ENCODE measurements around the gene PRKAR2A.
"Not testable (repeated sequence)": the region's sequence is repeated elsewhere in the genome, so short reads cannot be mapped to it uniquely, and the experiment has no call there.

The PRKAR2A gene

GRCh38 chr3:48776854-48777253, 70.8 kb downstream of the PRKAR2A start:
- TF ChIP-seq ZNF274 (IDR thresholded peaks at IDR 0.05; ENCODE audit: low read depth, low read length) = no peak

GRCh38 chr3:48770192-48770502, 77.5 kb downstream of the PRKAR2A start:
- H3K4me3 ChIP-seq (ENCODE audit: low read length) = no peak overlapping the region
- TF ChIP-seq ZNF274 (IDR thresholded peaks at IDR 0.05; ENCODE audit: low read depth, low read length) = no peak

More at GRCh38 chr3:48776854-48777253, 70.8 kb downstream of the PRKAR2A start:
- H3K4me3 ChIP-seq (ENCODE audit: low read length) = no peak overlapping the region

- TF ChIP-seq ZNF274 (IDR thresholded peaks at IDR 0.05; ENCODE audit: low read depth, low read length) = no peak
- H3K4me3 ChIP-seq (ENCODE audit: low read length) = no peak overlapping the region
Observed at GRCh38 chr3:48765376-48765775, 82.3 kb downstream of the PRKAR2A start.

DNA sequence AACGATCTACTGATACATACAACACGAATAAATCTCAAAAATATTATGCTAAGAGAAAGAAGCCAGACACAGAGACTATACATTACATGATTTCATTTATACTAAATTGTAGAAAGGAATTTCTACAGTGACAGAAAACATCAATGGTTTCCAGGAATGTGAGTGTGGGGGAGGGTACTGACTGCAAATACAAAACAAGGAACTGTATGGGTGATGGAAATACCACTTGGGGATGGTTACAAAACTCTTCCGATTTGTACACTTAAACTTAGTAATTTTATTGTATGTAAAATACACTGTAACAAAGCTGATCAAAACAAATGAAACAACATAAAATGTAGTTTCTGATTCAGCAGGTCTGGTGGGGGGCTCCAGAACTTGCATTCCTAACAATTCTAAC, 84.9 kb downstream of the PRKAR2A start:
- H3K4me3 ChIP-seq (ENCODE audit: low read length) = no peak overlapping the region
- no peak for TF ChIP-seq ZNF274 (IDR thresholded peaks at IDR 0.05; ENCODE audit: low read depth, low read length)

- H3K4me3 ChIP-seq (ENCODE audit: low read length) = not testable (repeated sequence)
Observed at GRCh38 chr3:48759991-48760540, 87.6 kb downstream of the PRKAR2A start.

- H3K4me3 ChIP-seq (ENCODE audit: low read length) = not testable (repeated sequence)
Observed at GRCh38 chr3:48759531-48759930, 88.1 kb downstream of the PRKAR2A start.

DNA sequence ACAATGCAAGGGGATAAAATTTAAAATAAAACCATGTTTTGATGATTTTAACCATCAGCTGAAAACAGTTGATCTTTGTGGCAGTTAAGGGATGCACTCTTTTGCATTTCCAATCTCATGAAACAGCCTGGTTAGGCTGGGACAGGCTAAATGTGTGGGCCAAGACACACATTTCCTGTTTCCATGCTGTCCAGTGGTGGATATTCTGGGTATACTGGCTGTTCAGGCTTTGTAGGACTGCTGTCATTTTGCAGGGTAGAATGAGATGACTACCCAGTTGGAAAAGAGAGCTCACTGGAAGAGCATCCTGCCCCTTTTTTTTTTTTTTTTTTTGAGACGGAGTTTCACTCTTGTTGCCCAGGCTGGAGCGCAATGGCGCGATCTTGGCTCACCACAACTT, 88.6 kb downstream of the PRKAR2A start:
- no peak overlapping the region for H3K4me3 ChIP-seq (ENCODE audit: low read length)
- TF ChIP-seq ZNF274 (IDR thresholded peaks at IDR 0.05; ENCODE audit: low read depth, low read length) = no peak

- no peak for TF ChIP-seq ZNF274 (IDR thresholded peaks at IDR 0.05; ENCODE audit: low read depth, low read length)
- H3K4me3 ChIP-seq (ENCODE audit: low read length) = no peak overlapping the region
Observed at GRCh38 chr3:48756640-48757039, 91.0 kb downstream of the PRKAR2A start.

GRCh38 chr3:48750856-48751255, 96.8 kb downstream of the PRKAR2A start:
- no peak overlapping the region for H3K4me3 ChIP-seq (ENCODE audit: low read length)
- no peak for TF ChIP-seq ZNF274 (IDR thresholded peaks at IDR 0.05; ENCODE audit: low read depth, low read length)

- H3K4me3 ChIP-seq (ENCODE audit: low read length) = no peak overlapping the region
- no peak for TF ChIP-seq ZNF274 (IDR thresholded peaks at IDR 0.05; ENCODE audit: low read depth, low read length)
Observed at GRCh38 chr3:48748754-48749153, 98.9 kb downstream of the PRKAR2A start.

DNA sequence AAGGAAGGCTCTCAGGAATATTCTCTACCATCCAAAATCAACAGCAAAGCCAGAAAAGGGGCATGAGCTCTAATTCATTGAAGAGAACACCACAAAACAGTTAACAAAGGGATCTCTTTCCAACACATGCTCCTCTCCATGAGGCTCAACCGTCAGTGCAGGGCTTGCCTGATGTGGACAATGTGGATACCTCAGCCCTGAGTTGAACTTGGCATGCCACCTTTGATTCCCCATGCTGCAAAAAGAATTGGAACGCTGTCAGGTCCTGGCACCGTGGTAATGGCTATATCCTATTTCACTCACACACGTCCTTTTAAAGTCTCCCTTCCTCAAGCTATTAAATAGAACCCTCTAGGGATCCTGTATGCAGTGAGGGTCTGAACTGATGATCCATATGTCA, 100.0 kb downstream of the PRKAR2A start:
- no peak for TF ChIP-seq ZNF274 (IDR thresholded peaks at IDR 0.05; ENCODE audit: low read depth, low read length)
- H3K4me3 ChIP-seq (ENCODE audit: low read length) = no peak overlapping the region

DNA sequence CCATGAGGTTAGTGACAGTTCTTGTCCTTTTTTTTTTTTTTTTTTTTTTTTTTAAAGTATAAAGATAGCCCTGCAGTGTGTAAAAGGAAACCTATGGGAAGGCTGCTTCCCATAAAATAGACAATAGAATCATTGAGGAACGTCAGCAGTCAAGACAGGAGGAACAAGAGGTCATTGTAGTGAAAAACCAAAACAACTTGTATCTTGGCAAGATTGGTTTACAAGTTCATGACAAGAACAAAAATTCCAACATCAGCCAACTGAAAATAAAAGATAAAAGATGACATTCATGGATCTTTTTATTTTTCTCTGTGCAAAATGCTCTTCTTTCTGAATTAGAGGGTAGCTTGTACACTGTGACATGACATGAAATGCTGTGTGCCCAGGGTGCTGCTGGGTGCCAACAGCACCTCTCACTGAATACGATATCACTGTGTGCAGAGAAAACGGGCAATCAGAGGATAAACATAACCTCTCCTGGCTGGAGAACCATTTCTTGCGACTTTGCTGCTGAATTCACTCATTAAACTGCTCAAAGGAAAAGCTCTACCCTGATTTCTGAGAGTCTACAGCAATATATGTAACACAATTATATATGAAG, 100.6 kb downstream of the PRKAR2A start:
- no peak for TF ChIP-seq ZNF274 (IDR thresholded peaks at IDR 0.05; ENCODE audit: low read depth, low read length)
- no peak overlapping the region for H3K4me3 ChIP-seq (ENCODE audit: low read length)

- TF ChIP-seq ZNF274 (IDR thresholded peaks at IDR 0.05; ENCODE audit: low read depth, low read length) = no peak
- H3K4me3 ChIP-seq (ENCODE audit: low read length) = no peak overlapping the region
Observed at GRCh38 chr3:48743773-48744172, 103.9 kb downstream of the PRKAR2A start.

DNA sequence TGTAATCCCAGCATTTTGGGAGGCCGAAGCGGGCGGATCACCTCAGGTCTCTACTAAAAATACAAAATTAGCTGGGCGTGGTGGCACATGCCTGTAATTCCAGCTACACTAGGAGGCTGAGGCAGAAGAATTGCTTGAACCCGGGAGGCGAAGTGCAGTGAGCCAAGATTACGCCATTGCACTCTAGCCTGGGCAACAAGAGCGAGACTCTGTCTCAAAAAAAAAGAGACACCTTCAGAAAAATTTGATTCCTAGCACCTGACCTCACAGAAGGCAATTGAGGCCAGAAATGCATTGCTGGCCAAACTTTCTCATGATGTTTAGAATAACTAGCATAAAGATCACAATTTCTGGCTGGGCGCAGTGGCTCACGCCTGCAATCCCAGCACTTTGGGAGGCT, 106.4 kb downstream of the PRKAR2A start:
- H3K4me3 ChIP-seq (ENCODE audit: low read length) = not testable (repeated sequence)

GRCh38 chr3:48739955-48740823, 107.5 kb downstream of the PRKAR2A start:
- no peak overlapping the region for H3K4me3 ChIP-seq (ENCODE audit: low read length)
- no peak for TF ChIP-seq ZNF274 (IDR thresholded peaks at IDR 0.05; ENCODE audit: low read depth, low read length)

DNA sequence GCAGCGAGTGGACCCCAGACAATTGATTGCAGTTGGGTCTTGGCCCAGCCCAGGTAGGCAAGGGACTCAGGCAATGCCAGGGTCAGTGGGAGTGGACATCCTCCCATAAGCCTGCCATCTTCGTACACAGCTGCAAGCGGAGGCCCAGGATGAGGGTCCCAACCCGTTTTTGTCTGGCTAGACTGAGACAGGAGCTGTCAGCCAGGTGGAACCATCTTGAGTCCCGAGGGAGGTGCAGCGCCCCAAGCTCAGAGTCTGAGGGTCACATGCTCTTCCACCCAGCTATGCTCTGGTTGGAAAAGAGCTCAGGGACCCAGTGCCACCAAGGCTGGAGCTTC, 108.1 kb downstream of the PRKAR2A start:
- H3K4me3 ChIP-seq (ENCODE audit: low read length) = no peak overlapping the region

More for the DNA sequence above, 108.1 kb downstream of the PRKAR2A start:
- no peak for TF ChIP-seq ZNF274 (IDR thresholded peaks at IDR 0.05; ENCODE audit: low read depth, low read length)
